ENCODE results near the gene UBE2A.
A peak's percentile ranks its signal among the peaks of the same experiment; 100 is the strongest.

The UBE2A gene

DNA sequence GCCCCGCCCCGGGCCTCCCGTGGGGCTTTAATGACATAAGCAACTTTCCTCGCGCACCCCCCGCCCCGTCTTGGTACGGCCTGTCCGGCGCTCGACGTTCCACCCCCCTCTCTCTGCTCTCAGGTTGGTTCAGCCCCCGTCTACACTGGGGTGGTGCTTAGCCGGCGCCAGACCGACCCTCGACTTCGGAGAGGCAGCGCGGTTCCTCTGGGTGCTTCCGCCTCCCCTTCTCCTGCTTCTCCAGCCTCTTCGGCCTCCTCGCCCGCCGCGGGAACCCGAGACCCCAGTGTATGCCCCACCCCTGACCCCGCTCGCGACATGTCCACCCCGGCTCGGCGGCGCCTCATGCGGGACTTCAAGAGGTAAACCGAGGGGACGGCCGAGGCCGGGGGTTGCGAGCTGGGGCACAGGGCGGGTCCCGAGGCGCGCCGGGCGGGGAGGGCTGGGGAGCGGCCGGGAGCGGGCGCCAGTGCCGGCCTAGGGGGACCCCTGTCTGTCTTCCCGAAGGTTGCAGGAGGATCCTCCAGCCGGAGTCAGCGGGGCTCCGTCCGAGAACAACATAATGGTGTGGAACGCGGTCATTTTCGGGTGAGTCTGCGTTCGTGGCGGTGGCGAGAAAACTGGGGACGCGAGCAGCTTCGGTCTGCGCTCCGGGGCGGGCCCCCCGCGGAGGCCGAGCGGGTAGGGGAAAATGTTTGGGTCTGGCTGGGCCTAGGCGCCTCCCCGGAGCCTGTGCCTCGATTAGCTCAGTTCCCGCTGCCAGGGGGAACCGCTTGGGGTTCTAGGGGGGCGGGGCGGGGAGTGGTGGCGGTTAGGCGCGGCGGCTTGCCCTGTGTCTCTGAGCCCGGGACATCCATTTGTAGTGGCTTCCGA, at the start of gene UBE2A:
UBE2A (plus strand) TSS at position 170 of the 873 bp plus-strand sequence; CDS start at position 319, 149 bp downstream.
- peak within 1 kb of the TSS; percentile 84 for H3K4me3 ChIP-seq (ENCODE audit: low read length)
- no peaks in the 10 kb centered on the region for H3K27me3 ChIP-seq (replicated peaks; ENCODE audit: control insufficient read depth, insufficient read depth, low read length)
- H3K9ac ChIP-seq (ENCODE audit: low read length), result peak within 1 kb of the TSS; percentile 90
- no peaks in the 10 kb centered on the region for H3K9me3 ChIP-seq (ENCODE audit: control insufficient read depth, low read length)
- DNase-seq (ENCODE audit: low read depth), result peak; percentile 93
- H3K4me1 ChIP-seq (ENCODE audit: control insufficient read depth, insufficient read depth, low read length), result peaks cover 20% of the 10 kb centered on the region
- H3K36me3 ChIP-seq (ENCODE audit: control insufficient read depth, insufficient read depth, low read length, severe bottlenecking), result peaks cover 8% of the 10 kb centered on the region

DNA sequence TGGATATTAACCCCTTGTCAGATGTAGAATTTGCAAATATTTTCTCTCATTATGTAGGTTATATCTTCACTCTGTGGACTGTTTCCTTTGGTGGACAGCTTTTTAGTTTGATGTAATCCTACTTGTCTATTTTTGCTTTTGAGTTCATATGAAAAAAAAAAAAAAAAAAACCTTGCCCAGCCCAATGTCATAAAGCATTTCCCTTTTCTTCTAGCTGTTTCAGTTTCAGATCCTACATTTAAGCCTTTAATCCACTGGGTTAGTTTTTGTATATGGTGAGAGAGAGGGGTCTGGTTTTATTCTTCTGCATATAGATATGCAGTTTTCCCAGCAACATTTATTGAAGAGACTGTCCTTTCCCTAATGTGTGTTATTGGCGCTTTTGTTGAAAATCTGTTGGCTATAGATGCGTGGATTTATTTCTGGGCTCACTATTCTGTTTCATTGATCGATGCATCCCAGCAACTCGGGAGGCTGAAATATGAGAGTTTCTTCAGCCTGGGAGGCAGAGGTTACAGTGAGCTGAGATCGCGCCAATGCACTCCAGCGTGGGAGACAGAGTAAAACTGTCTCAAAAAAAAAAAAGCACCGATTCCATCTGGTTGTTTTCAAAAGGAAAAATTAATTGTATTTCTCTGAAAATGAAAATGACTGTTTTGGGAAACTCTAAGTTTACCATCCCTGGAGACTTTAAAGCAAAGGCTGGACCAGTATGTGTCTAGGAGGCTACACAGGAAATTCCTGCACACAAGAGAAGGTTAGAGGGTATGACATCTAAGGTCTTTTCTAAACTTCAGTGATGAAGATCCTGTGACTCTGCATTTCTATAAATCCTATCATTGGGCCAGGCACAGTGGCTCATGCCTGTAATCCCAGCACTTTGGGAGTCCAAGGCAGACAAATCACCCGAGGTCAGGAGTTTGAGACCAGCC, 44.8 kb upstream of the UBE2A start:
- no peaks in the 10 kb centered on the region for H3K9me3 ChIP-seq (ENCODE audit: control insufficient read depth, low read length)
- H3K4me3 ChIP-seq (ENCODE audit: low read length), result no peak overlapping the region

DNA sequence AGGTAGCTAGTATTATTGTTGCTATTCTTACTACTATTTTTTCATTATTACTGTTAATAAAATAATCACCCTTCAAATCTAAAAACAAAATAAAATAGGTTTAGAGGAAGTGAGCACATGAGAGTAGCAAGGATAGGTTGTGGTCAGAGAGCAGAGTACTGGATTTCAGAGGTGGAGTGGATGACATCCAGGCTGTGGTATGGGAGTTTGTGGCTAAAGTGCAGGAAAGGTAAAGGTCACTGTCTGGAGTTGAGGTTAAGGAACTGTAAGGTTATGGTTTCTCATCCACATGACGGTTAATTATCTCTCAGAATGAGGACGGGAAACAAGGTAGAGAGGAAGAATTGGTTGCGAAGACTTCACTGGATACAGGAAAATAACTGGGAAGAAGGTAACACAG, 36.9 kb upstream of the UBE2A start:
- Histone ChIP-seq H3K9me3 (ENCODE audit: control insufficient read depth, low read length) (no peaks in the 10 kb centered on the region), H3K4me3 (ENCODE audit: low read length) (no peak overlapping the region), H3K27me3 (replicated peaks; ENCODE audit: control insufficient read depth, insufficient read depth, low read length) (no peaks in the 10 kb centered on the region), H3K4me1 (ENCODE audit: control insufficient read depth, insufficient read depth, low read length) (peaks cover 6% of the 10 kb centered on the region), H3K36me3 (ENCODE audit: control insufficient read depth, insufficient read depth, low read length, severe bottlenecking) (peaks cover 14% of the 10 kb centered on the region), H3K9ac (ENCODE audit: low read length) (no peak overlapping the region)
- peak; percentile 3 for DNase-seq (ENCODE audit: low read depth)

More for the DNA sequence above, 44.8 kb upstream of the UBE2A start:
- DNase-seq (ENCODE audit: low read depth), result peak; percentile 3
- no peaks in the 10 kb centered on the region for H3K36me3 ChIP-seq (ENCODE audit: control insufficient read depth, insufficient read depth, low read length, severe bottlenecking)
- no peak overlapping the region for H3K9ac ChIP-seq (ENCODE audit: low read length)
- no peaks in the 10 kb centered on the region for H3K4me1 ChIP-seq (ENCODE audit: control insufficient read depth, insufficient read depth, low read length)
- H3K27me3 ChIP-seq (replicated peaks; ENCODE audit: control insufficient read depth, insufficient read depth, low read length), result peaks cover 3% of the 10 kb centered on the region

DNA sequence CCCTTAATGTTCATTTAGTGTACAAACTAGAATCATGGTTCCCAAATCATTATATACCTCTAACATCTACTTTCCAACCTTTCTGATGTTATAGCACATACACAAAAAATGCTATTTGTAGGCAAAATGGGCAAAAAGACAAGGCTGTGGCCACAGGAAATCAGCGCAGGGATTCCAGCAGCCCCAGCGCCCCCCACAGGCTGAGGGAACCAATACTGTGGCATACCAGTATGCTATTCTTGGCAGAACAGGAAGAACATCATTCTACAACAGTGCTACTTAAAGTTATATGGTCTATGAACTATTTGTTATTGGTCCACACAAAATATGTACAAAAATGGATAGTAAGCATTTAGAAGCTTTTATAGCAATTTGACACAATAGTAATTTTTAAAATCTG, 34.5 kb upstream of the UBE2A start:
- no peaks in the 10 kb centered on the region for H3K9me3 ChIP-seq (ENCODE audit: control insufficient read depth, low read length)
- no peak overlapping the region for H3K9ac ChIP-seq (ENCODE audit: low read length)
- no peaks in the 10 kb centered on the region for H3K27me3 ChIP-seq (replicated peaks; ENCODE audit: control insufficient read depth, insufficient read depth, low read length)
- H3K4me1 ChIP-seq (ENCODE audit: control insufficient read depth, insufficient read depth, low read length), result peaks cover 6% of the 10 kb centered on the region
- no peak for DNase-seq (ENCODE audit: low read depth)
- H3K4me3 ChIP-seq (ENCODE audit: low read length), result no peak overlapping the region
- H3K36me3 ChIP-seq (ENCODE audit: control insufficient read depth, insufficient read depth, low read length, severe bottlenecking), result peaks cover 14% of the 10 kb centered on the region

DNA sequence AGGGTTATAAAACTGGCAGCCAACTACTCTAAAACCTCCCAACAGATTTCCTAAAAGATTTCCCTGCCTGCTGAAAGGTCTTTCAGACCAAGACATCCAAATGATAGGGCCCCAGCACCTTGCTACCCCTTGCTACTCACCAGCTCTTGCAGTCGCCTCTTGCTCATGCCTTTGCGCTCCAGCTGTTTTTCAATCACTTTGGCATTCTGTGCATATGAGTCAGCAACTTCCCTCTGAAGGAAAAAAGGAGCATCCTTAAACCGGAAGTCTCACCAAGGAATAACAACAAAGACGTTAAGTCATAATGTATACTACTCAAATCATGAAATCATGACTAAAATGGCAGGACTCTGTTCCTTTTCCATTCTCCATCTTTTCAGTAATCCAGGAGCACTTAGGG, 33.2 kb upstream of the UBE2A start:
- peaks cover 14% of the 10 kb centered on the region for H3K36me3 ChIP-seq (ENCODE audit: control insufficient read depth, insufficient read depth, low read length, severe bottlenecking)
- no peaks in the 10 kb centered on the region for H3K9me3 ChIP-seq (ENCODE audit: control insufficient read depth, low read length)
- peaks cover 6% of the 10 kb centered on the region for H3K4me1 ChIP-seq (ENCODE audit: control insufficient read depth, insufficient read depth, low read length)
- H3K9ac ChIP-seq (ENCODE audit: low read length), result no peak overlapping the region
- H3K27me3 ChIP-seq (replicated peaks; ENCODE audit: control insufficient read depth, insufficient read depth, low read length), result no peaks in the 10 kb centered on the region
- no peak overlapping the region for H3K4me3 ChIP-seq (ENCODE audit: low read length)
- peak; percentile 57 for DNase-seq (ENCODE audit: low read depth)

DNA sequence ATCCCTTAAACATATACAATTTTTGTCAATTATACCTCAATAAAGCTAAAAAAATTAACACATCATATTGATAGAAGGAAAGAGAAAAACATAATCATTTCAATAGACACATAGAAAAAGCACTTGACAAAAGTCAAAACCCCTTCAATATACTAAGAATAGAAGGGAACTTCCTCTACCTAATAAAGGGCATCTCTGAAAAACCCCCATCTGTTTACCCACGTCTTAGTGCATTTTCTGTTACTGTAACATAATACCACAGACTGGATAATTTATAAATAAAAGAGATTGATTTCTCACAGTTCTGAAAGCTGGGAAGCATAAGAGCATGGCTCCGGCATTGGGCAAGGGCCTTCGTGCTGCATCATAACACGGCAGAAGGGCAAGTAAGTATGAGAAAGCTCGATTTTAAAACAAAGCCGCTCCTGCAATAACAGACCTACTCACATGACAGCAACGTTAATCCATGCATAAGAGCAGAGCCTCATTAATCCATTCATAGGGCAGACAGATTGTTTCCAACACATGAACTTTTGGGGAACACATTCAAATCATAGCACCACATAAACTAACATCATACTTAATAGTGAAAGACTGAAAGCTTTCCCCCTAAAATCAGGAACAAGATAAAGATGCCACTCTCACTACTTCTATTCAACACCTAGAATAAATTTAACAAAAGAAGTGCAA, 24.9 kb upstream of the UBE2A start:
- no peaks in the 10 kb centered on the region for H3K36me3 ChIP-seq (ENCODE audit: control insufficient read depth, insufficient read depth, low read length, severe bottlenecking)
- H3K9ac ChIP-seq (ENCODE audit: low read length), result no peak overlapping the region
- H3K27me3 ChIP-seq (replicated peaks; ENCODE audit: control insufficient read depth, insufficient read depth, low read length), result no peaks in the 10 kb centered on the region
- H3K4me1 ChIP-seq (ENCODE audit: control insufficient read depth, insufficient read depth, low read length), result peaks cover 25% of the 10 kb centered on the region
- DNase-seq (ENCODE audit: low read depth), result no peak
- no peak overlapping the region for H3K4me3 ChIP-seq (ENCODE audit: low read length)
- H3K9me3 ChIP-seq (ENCODE audit: control insufficient read depth, low read length), result peaks cover under 1% of the 10 kb centered on the region

DNA sequence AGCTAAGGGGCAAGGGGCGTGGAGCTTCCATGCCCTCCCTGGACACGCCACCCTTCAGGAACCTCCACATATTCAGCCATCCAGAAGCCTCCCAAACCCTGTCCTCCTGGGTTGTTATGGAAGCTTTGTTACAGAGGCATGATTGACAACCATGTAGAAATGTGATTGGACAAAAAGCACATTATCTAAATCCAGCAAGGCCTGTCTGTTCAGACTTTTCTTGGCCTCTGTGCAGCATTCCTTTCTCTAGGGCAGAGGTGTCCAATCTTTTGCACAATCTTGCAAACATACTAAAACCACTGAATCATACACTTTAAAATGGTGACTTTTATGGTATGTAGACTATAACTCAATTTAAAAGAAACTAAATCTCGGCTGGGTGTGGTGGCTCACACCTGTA, 21.9 kb upstream of the UBE2A start:
- peaks cover 27% of the 10 kb centered on the region for H3K4me1 ChIP-seq (ENCODE audit: control insufficient read depth, insufficient read depth, low read length)
- peaks cover 2% of the 10 kb centered on the region for H3K9me3 ChIP-seq (ENCODE audit: control insufficient read depth, low read length)
- peak; percentile 70 for DNase-seq (ENCODE audit: low read depth)
- H3K4me3 ChIP-seq (ENCODE audit: low read length), result peak overlapping the region; percentile 37
- H3K9ac ChIP-seq (ENCODE audit: low read length), result peak overlapping the region; percentile 56
- no peaks in the 10 kb centered on the region for H3K27me3 ChIP-seq (replicated peaks; ENCODE audit: control insufficient read depth, insufficient read depth, low read length)
- peaks cover 4% of the 10 kb centered on the region for H3K36me3 ChIP-seq (ENCODE audit: control insufficient read depth, insufficient read depth, low read length, severe bottlenecking)

DNA sequence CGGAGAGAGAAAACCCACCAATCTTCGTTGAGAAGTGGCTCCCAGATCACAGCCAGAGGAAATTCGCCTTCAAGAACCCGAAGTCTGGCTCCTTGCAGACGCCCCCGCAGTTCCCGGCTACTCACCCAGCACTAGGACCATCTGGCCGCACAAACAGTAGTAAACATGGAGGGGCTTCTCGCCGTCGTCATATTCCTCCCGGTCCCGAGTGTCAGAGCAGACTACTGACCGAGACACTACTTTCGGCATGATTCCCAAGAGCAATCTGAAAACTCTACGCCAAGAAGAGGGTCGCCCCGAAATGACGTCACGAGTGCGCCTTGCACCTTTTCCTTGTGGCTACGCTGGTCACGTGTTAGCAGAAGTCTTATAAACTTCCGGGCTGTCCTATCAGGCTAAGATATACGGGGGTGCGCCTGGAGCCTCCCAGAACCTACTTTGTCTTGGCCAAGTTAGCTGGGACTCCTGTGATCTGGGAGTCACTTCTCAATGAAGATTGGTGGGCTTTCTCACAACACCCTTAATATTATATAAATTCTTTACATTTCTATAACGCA, 9.2 kb upstream of the UBE2A start, which contains the start of gene STEEP1:
STEEP1 (minus strand) TSS at position 303 of the 557 bp plus-strand sequence; CDS start at position 249, 54 bp downstream.
- DNase-seq (ENCODE audit: low read depth), result peak; percentile 93
- Histone ChIP-seq H3K36me3 (ENCODE audit: control insufficient read depth, insufficient read depth, low read length, severe bottlenecking) (peaks cover 5% of the 10 kb centered on the region), H3K27me3 (replicated peaks; ENCODE audit: control insufficient read depth, insufficient read depth, low read length) (no peaks in the 10 kb centered on the region), H3K9ac (ENCODE audit: low read length) (peak within 1 kb of the TSS; percentile 92), H3K4me3 (ENCODE audit: low read length) (peak within 1 kb of the TSS; percentile 88), H3K9me3 (ENCODE audit: control insufficient read depth, low read length) (no peaks in the 10 kb centered on the region), H3K4me1 (ENCODE audit: control insufficient read depth, insufficient read depth, low read length) (no peaks in the 10 kb centered on the region)

DNA sequence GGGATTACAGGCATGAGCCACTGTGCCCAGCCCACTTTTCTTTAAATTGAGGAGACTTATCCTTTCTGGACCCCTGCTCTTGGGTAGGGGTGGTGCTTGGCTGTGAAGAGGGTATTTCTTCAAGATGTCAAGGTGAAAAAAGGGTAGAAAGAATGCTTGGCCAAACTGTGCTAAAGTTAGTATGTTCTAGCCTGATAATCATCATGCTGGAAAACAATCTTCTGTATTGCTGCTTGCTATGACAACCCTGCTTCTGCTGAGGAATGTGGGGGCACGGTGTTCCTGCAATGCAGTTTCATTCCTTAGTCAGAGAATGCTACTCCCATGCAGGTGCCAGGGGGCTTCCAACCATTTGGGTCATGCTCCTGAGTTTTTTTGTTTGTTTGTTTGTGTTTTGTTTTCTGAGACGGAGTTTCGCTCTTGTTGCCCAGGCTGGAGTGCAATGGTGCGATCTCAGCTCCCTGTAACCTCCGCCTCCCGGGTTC, 4.0 kb upstream of the UBE2A start:
- H3K27me3 ChIP-seq (replicated peaks; ENCODE audit: control insufficient read depth, insufficient read depth, low read length), result no peaks in the 10 kb centered on the region
- no peak for DNase-seq (ENCODE audit: low read depth)
- no peaks in the 10 kb centered on the region for H3K36me3 ChIP-seq (ENCODE audit: control insufficient read depth, insufficient read depth, low read length, severe bottlenecking)
- no peaks in the 10 kb centered on the region for H3K9me3 ChIP-seq (ENCODE audit: control insufficient read depth, low read length)
- peaks cover 8% of the 10 kb centered on the region for H3K4me1 ChIP-seq (ENCODE audit: control insufficient read depth, insufficient read depth, low read length)
- no peak overlapping the region for H3K4me3 ChIP-seq (ENCODE audit: low read length)
- no peak overlapping the region for H3K9ac ChIP-seq (ENCODE audit: low read length)

DNA sequence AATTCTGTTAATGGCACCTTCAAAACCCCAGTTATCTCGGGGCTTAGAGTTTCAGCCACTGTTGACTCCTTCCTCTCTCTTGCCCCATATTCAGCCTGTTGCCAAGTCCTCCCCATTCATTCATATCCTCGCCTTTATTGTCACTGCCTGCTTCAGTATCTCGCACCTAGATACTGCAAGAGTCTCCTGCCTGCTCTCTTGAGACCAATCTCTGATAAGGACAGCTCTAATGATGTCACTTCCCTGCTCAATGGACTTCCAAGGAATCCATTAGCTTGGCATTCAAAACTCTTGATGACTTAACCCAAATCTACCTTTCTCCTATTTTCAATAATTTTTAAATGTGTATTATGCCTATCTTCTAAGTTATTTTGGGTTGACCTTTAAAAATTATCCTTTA, 1.1 kb upstream of the UBE2A start:
- peak overlapping the region; percentile 72 for H3K9ac ChIP-seq (ENCODE audit: low read length)
- no peaks in the 10 kb centered on the region for H3K9me3 ChIP-seq (ENCODE audit: control insufficient read depth, low read length)
- peak overlapping the region; percentile 84 for H3K4me3 ChIP-seq (ENCODE audit: low read length)
- peaks cover 20% of the 10 kb centered on the region for H3K4me1 ChIP-seq (ENCODE audit: control insufficient read depth, insufficient read depth, low read length)
- peaks cover 8% of the 10 kb centered on the region for H3K36me3 ChIP-seq (ENCODE audit: control insufficient read depth, insufficient read depth, low read length, severe bottlenecking)
- DNase-seq (ENCODE audit: low read depth), result no peak
- H3K27me3 ChIP-seq (replicated peaks; ENCODE audit: control insufficient read depth, insufficient read depth, low read length), result no peaks in the 10 kb centered on the region

All from adipocyte (in vitro differentiated cells).